Gastroesophageal sphincter (tissue), 4 donors: Measurements from ENCODE around the gene SCNN1A. TPM values are rescaled to one million over a fixed set of nuclear protein-coding genes. Genes with fewer than 3 reads are reported as not detected.

Experiments
- ATAC-seq: fragments of 150-250 bp; one replicate; pipeline ENCODE4 v1.9.1; 2016; ENCODE audit warnings: mild to moderate bottlenecking, moderate library complexity
- H3K27ac ChIP-seq, 4 donors: fragments of 200-600 bp; sonication (generic) in 3 of 4; 1 replicate in 3 of 4; 2 replicates in 1 of 4; pipeline ENCODE4 v1.5.1; 2016 to 2019
- H3K27me3 ChIP-seq: fragments of 200-600 bp; sonication (generic); one replicate; pipeline ENCODE4 v1.5.1; 2019
- H3K36me3 ChIP-seq, 2 donors: fragments of 200-600 bp; sonication (generic); one replicate each; pipeline ENCODE4 v1.5.1; 2019; ENCODE audit warnings: control low read depth in 1 of 2
- H3K4me1 ChIP-seq, 3 donors: fragments of 200-600 bp; sonication (generic); 1 replicate in 2 of 3; 2 replicates in 1 of 3; pipeline ENCODE4 v1.5.1; 2016 to 2019; ENCODE audit warnings: control low read depth in 2 of 3
- H3K4me3 ChIP-seq, 2 donors: fragments of 200-600 bp; sonication (generic); one replicate each; pipeline ENCODE4 v1.5.1; 2019; ENCODE audit warnings: mild to moderate bottlenecking in 1 of 2, moderate library complexity in 1 of 2
- H3K9me3 ChIP-seq, 3 donors: fragments of 200-600 bp; sonication (generic); one replicate each; pipeline ENCODE4 v1.5.1; 2017 to 2019; ENCODE audit warnings: control low read depth in 2 of 3
- CTCF ChIP-seq, 4 experiments: fragments of 200-600 bp in 2 of 4; fragments of 450-650 bp in 2 of 4; sonication (generic) in 1 of 4; IDR thresholded peaks; one replicate each; pipeline ENCODE4 v1.5.1; 2017 to 2019; ENCODE audit warnings: antibody characterized with exemption in 4 of 4, mild to moderate bottlenecking in 2 of 4, moderate library complexity in 2 of 4
- EP300 ChIP-seq: sonication (generic); formaldehyde crosslinking; IDR thresholded peaks from one replicate; pipeline ENCODE4 v1.6.1; 2017; ENCODE audit warnings: antibody characterized with exemption, mild to moderate bottlenecking
- POLR2A ChIP-seq, 2 donors: fragments of 450-650 bp; IDR thresholded peaks; one replicate each; pipeline ENCODE4 v1.6.1; 2017; ENCODE audit warnings: antibody characterized with exemption in 2 of 2, mild to moderate bottlenecking in 2 of 2, moderate library complexity in 1 of 2
- POLR2AphosphoS5 ChIP-seq: sonication (generic); formaldehyde crosslinking; IDR thresholded peaks from one replicate; pipeline ENCODE4 v1.6.1; 2017; ENCODE audit warnings: antibody characterized with exemption
- WGBS, 2 donors: methylation state at CpG; one replicate each; pipeline ENCODE4 v1.1.5; 2018; ENCODE audit warnings: low coverage in 1 of 2; 5-methylcytosine and 5-hydroxymethylcytosine counted together
- total RNA-seq, 4 donors: library from RNA; depleted of rRNA; stranded (reverse); fragments of >200 nt; gene quantifications; one replicate each; pipeline ENCODE4 v1.1.0, GENCODE V29; 2016

The SCNN1A gene
- total RNA-seq, 4 donors from 2014 or later: 0.62 to 19.9 (median 5.2) TPM; not detected in 1

- 32 to 94% methylated on average over 3 to 7 of the region's 19 CpGs for WGBS, 2 donors
- ATAC-seq: peak; percentile 85
- peaks cover 3 to 68% (median 28%) of the 10 kb centered on the region in 3 donors for H3K4me1 ChIP-seq
Observed at GRCh38 chr12:6376079-6376869, 911 bp upstream of the SCNN1A start.

GRCh38 chr12:6374786-6375160, 590 bp downstream of the SCNN1A start:
- H3K4me1 ChIP-seq: peaks cover 3 to 63% (median 23%) of the 10 kb centered on the region in 3 donors
- ATAC-seq: no peak
- no peak for TF ChIP-seq POLR2AphosphoS5
- TF ChIP-seq CTCF (IDR thresholded peaks at IDR 0.05): no peak
- no peak for TF ChIP-seq EP300
- no peak for TF ChIP-seq POLR2A (IDR thresholded peaks at IDR 0.05)
- no peak overlapping the region for H3K4me3 ChIP-seq
- peak overlapping the region in 3 of 4 donors; percentile 37 to 81 (median 79) for H3K27ac ChIP-seq
- H3K9me3 ChIP-seq: no peaks in the 10 kb centered on the region
- WGBS, 2 donors: 86 to 87% methylated on average over 5 of the region's 7 CpGs
- H3K36me3 ChIP-seq: no peaks in the 10 kb centered on the region
- no peaks in the 10 kb centered on the region for H3K27me3 ChIP-seq

More at GRCh38 chr12:6376079-6376869, 911 bp upstream of the SCNN1A start:
- peak; percentile 81 for TF ChIP-seq POLR2AphosphoS5
- TF ChIP-seq CTCF (IDR thresholded peaks at IDR 0.05): peak in 3 of 4 experiments; percentile 56 to 58 (median 57)
- TF ChIP-seq POLR2A (IDR thresholded peaks at IDR 0.05): no peak
- Histone ChIP-seq H3K27me3 (no peaks in the 10 kb centered on the region), H3K9me3 (no peaks in the 10 kb centered on the region), H3K4me3 (no peak overlapping the region), H3K36me3 (no peaks in the 10 kb centered on the region), H3K27ac (peak overlapping the region; percentile 12 to 81 (median 78))

- no peaks in the 10 kb centered on the region for H3K27me3 ChIP-seq
- peak overlapping the region in 3 of 4 donors; percentile 37 to 81 (median 79) for H3K27ac ChIP-seq
- H3K4me3 ChIP-seq: no peak overlapping the region
- no peaks in the 10 kb centered on the region for H3K9me3 ChIP-seq
- H3K4me1 ChIP-seq: peaks cover 3 to 57% (median 23%) of the 10 kb centered on the region in 3 donors
- ATAC-seq: no peak
- H3K36me3 ChIP-seq: no peaks in the 10 kb centered on the region
- no peak for TF ChIP-seq CTCF (IDR thresholded peaks at IDR 0.05)
- TF ChIP-seq POLR2A (IDR thresholded peaks at IDR 0.05): no peak
- no peak for TF ChIP-seq POLR2AphosphoS5
- TF ChIP-seq EP300: no peak
- 100% methylated on average over 1 of the region's 24 CpGs; no CpG with 5 or more reads in 1 of the 2 donors for WGBS, 2 donors
Observed at GRCh38 chr12:6374028-6374785, 1.2 kb downstream of the SCNN1A start.

- H3K4me3 ChIP-seq: no peak overlapping the region
- H3K9me3 ChIP-seq: no peaks in the 10 kb centered on the region
- 82 to 89% methylated on average over 10 to 13 of the region's 14 CpGs for WGBS, 2 donors
- H3K4me1 ChIP-seq: peaks cover 3 to 47% (median 23%) of the 10 kb centered on the region in 3 donors
- no peak for ATAC-seq
- peak overlapping the region in 2 of 4 donors; percentile 46 to 66 for H3K27ac ChIP-seq
- TF ChIP-seq CTCF (IDR thresholded peaks at IDR 0.05): no peak
- no peak for TF ChIP-seq POLR2A (IDR thresholded peaks at IDR 0.05)
- TF ChIP-seq EP300: no peak
- no peak for TF ChIP-seq POLR2AphosphoS5
- no peaks in the 10 kb centered on the region for H3K36me3 ChIP-seq
- H3K27me3 ChIP-seq: no peaks in the 10 kb centered on the region
Observed at GRCh38 chr12:6373022-6373787, 2.2 kb downstream of the SCNN1A start.
